Duodenal mucosa (tissue), 2 donors: ENCODE results near the gene CFAP97D1.

Experiments used
- H3K27ac ChIP-seq: one replicate; pipeline ENCODE4 v1.7.0; 2013; ENCODE audit warnings: low read depth, low read length
- H3K27me3 ChIP-seq, 2 donors: one replicate each; pipeline ENCODE4 v1.7.0; 2013; ENCODE audit warnings: low read length in 2 of 2, control low read depth in 1 of 2; ENCODE audit not compliant: insufficient read depth in 2 of 2, control insufficient read depth in 1 of 2
- H3K36me3 ChIP-seq, 2 donors: one replicate each; pipeline ENCODE4 v1.7.0; 2013; ENCODE audit warnings: low read length in 2 of 2, control low read depth in 1 of 2; ENCODE audit not compliant: insufficient read depth in 2 of 2, control insufficient read depth in 1 of 2
- H3K4me1 ChIP-seq, 2 donors: one replicate each; pipeline ENCODE4 v1.7.0; 2013; ENCODE audit warnings: low read length in 2 of 2, control low read depth in 1 of 2; ENCODE audit not compliant: insufficient read depth in 2 of 2, control insufficient read depth in 1 of 2
- H3K4me3 ChIP-seq, 2 donors: one replicate each; pipeline ENCODE4 v1.7.0; 2013; ENCODE audit warnings: low read length in 2 of 2, low read depth in 1 of 2
- H3K9ac ChIP-seq, 2 donors: one replicate each; pipeline ENCODE4 v1.7.0; 2013; ENCODE audit warnings: low read length in 2 of 2, low read depth in 1 of 2
- H3K9me3 ChIP-seq, 2 donors: one replicate each; pipeline ENCODE4 v1.7.0; 2013; ENCODE audit warnings: low read length in 2 of 2, control low read depth in 1 of 2; ENCODE audit not compliant: control insufficient read depth in 1 of 2

CFAP97D1 gene

GRCh38 chr17:43780135-43780534 is at the start of gene CFAP97D1:
CFAP97D1 (plus strand) TSS chr17:43780435; CDS start chr17:43780463, 28 bp downstream.
- H3K4me1 ChIP-seq: peaks cover 9 to 18% of the 10 kb centered on the region in 2 donors
- peaks cover 0 to 6% of the 10 kb centered on the region in 2 donors for H3K36me3 ChIP-seq
- H3K9ac ChIP-seq: peak within 1 kb of the TSS; percentile 58 to 80
- no peak within 1 kb of the TSS for H3K27ac ChIP-seq
- H3K4me3 ChIP-seq: peak within 1 kb of the TSS; percentile 81 to 82
- peaks cover 6 to 13% of the 10 kb centered on the region in 2 donors for H3K27me3 ChIP-seq
- H3K9me3 ChIP-seq: no peaks in the 10 kb centered on the region

GRCh38 chr17:43732958-43733357 is 47.3 kb upstream of the CFAP97D1 start:
- Histone ChIP-seq H3K27ac (no peak overlapping the region), H3K9ac (no peak overlapping the region), H3K27me3 (no peaks in the 10 kb centered on the region), H3K4me3 (no peak overlapping the region), H3K36me3 (no peaks in the 10 kb centered on the region), H3K9me3 (no peaks in the 10 kb centered on the region), H3K4me1 (no peaks in the 10 kb centered on the region)

GRCh38 chr17:43733956-43734355 is 46.3 kb upstream of the CFAP97D1 start:
- Histone ChIP-seq H3K4me3 (no peak overlapping the region), H3K9me3 (no peaks in the 10 kb centered on the region), H3K36me3 (no peaks in the 10 kb centered on the region), H3K27ac (no peak overlapping the region), H3K27me3 (no peaks in the 10 kb centered on the region), H3K4me1 (no peaks in the 10 kb centered on the region), H3K9ac (no peak overlapping the region)

- Histone ChIP-seq H3K4me3 (no peak overlapping the region), H3K9ac (no peak overlapping the region), H3K27ac (no peak overlapping the region), H3K36me3 (no peaks in the 10 kb centered on the region), H3K9me3 (no peaks in the 10 kb centered on the region), H3K4me1 (no peaks in the 10 kb centered on the region), H3K27me3 (no peaks in the 10 kb centered on the region)
Observed at GRCh38 chr17:43734376-43734775, 45.9 kb upstream of the CFAP97D1 start.

GRCh38 chr17:43736389-43736788 is 43.8 kb upstream of the CFAP97D1 start:
- no peaks in the 10 kb centered on the region for H3K4me1 ChIP-seq
- no peaks in the 10 kb centered on the region for H3K36me3 ChIP-seq
- no peaks in the 10 kb centered on the region for H3K9me3 ChIP-seq

GRCh38 chr17:43737722-43738121 is 42.5 kb upstream of the CFAP97D1 start:
- Histone ChIP-seq H3K9ac (no peak overlapping the region), H3K4me3 (no peak overlapping the region), H3K9me3 (no peaks in the 10 kb centered on the region), H3K4me1 (no peaks in the 10 kb centered on the region), H3K27me3 (no peaks in the 10 kb centered on the region), H3K27ac (no peak overlapping the region), H3K36me3 (no peaks in the 10 kb centered on the region)

More at GRCh38 chr17:43736389-43736788, 43.8 kb upstream of the CFAP97D1 start:
- Histone ChIP-seq H3K27ac (no peak overlapping the region), H3K9ac (no peak overlapping the region), H3K4me3 (no peak overlapping the region), H3K27me3 (no peaks in the 10 kb centered on the region)

- Histone ChIP-seq H3K36me3 (no peaks in the 10 kb centered on the region), H3K4me1 (no peaks in the 10 kb centered on the region), H3K27ac (no peak overlapping the region), H3K4me3 (no peak overlapping the region), H3K9ac (no peak overlapping the region), H3K9me3 (no peaks in the 10 kb centered on the region), H3K27me3 (peaks cover 3 to 6% of the 10 kb centered on the region in 2 donors)
Observed at GRCh38 chr17:43740541-43740940, 39.7 kb upstream of the CFAP97D1 start.

- Histone ChIP-seq H3K9me3 (no peaks in the 10 kb centered on the region), H3K36me3 (no peaks in the 10 kb centered on the region), H3K9ac (no peak overlapping the region), H3K27me3 (peaks cover 3 to 15% of the 10 kb centered on the region in 2 donors), H3K27ac (no peak overlapping the region), H3K4me1 (no peaks in the 10 kb centered on the region), H3K4me3 (no peak overlapping the region)
Observed at GRCh38 chr17:43741636-43742035, 38.6 kb upstream of the CFAP97D1 start.

- no peaks in the 10 kb centered on the region for H3K9me3 ChIP-seq
- H3K36me3 ChIP-seq: no peaks in the 10 kb centered on the region
- no peak overlapping the region for H3K27ac ChIP-seq
- H3K27me3 ChIP-seq: peaks cover 7 to 20% of the 10 kb centered on the region in 2 donors
- no peak overlapping the region for H3K9ac ChIP-seq
- no peaks in the 10 kb centered on the region for H3K4me1 ChIP-seq
- no peak overlapping the region for H3K4me3 ChIP-seq
Observed at GRCh38 chr17:43745541-43745940, 34.7 kb upstream of the CFAP97D1 start.

GRCh38 chr17:43750153-43750552 is 30.1 kb upstream of the CFAP97D1 start:
- H3K36me3 ChIP-seq: no peaks in the 10 kb centered on the region
- peaks cover 19 to 26% of the 10 kb centered on the region in 2 donors for H3K27me3 ChIP-seq
- H3K4me3 ChIP-seq: no peak overlapping the region
- no peaks in the 10 kb centered on the region for H3K9me3 ChIP-seq
- no peaks in the 10 kb centered on the region for H3K4me1 ChIP-seq
- no peak overlapping the region for H3K27ac ChIP-seq
- H3K9ac ChIP-seq: no peak overlapping the region
